ENCODE measurements around the gene ROBO1. TPM values are rescaled to one million over a fixed set of nuclear protein-coding genes. Genes with fewer than 3 reads are reported as not detected.

The ROBO1 gene
- total RNA-seq, 1 donor from 2014 or later: 20.8 TPM

- FAIRE-seq (no peak), DNase-seq (ENCODE audit: low read depth) (no peak)
- H3K4me3 ChIP-seq (ENCODE audit: low read depth, low read length): no peak overlapping the region
- TF ChIP-seq, protein P1, sequence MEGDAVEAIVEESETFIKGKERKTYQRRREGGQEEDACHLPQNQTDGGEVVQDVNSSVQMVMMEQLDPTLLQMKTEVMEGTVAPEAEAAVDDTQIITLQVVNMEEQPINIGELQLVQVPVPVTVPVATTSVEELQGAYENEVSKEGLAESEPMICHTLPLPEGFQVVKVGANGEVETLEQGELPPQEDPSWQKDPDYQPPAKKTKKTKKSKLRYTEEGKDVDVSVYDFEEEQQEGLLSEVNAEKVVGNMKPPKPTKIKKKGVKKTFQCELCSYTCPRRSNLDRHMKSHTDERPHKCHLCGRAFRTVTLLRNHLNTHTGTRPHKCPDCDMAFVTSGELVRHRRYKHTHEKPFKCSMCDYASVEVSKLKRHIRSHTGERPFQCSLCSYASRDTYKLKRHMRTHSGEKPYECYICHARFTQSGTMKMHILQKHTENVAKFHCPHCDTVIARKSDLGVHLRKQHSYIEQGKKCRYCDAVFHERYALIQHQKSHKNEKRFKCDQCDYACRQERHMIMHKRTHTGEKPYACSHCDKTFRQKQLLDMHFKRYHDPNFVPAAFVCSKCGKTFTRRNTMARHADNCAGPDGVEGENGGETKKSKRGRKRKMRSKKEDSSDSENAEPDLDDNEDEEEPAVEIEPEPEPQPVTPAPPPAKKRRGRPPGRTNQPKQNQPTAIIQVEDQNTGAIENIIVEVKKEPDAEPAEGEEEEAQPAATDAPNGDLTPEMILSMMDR (IDR thresholded peaks at IDR 0.05; ENCODE audit: insufficient read depth, low read length, severe bottlenecking): no peak
- H3K27me3 ChIP-seq (ENCODE audit: control insufficient read depth, insufficient read depth, low read length): no peaks in the 10 kb centered on the region
- no peaks in the 10 kb centered on the region for H3K36me3 ChIP-seq (ENCODE audit: control insufficient read depth, insufficient read depth, low read length)
These were observed 729.7 kb downstream of the ROBO1 start for GRCh38 chr3:79038057-79038456.

GRCh38 chr3:79032686-79033318 lies 735.0 kb downstream of the ROBO1 start:
- TF ChIP-seq, protein P1 (IDR thresholded peaks at IDR 0.05; ENCODE audit: insufficient read depth, low read length, severe bottlenecking): peak; percentile 24
- FAIRE-seq (no peak), DNase-seq (ENCODE audit: low read depth) (peak; percentile 60)
- Histone ChIP-seq H3K36me3 (ENCODE audit: control insufficient read depth, insufficient read depth, low read length) (no peaks in the 10 kb centered on the region), H3K4me3 (ENCODE audit: low read depth, low read length) (no peak overlapping the region), H3K27me3 (ENCODE audit: control insufficient read depth, insufficient read depth, low read length) (no peaks in the 10 kb centered on the region)

DNA sequence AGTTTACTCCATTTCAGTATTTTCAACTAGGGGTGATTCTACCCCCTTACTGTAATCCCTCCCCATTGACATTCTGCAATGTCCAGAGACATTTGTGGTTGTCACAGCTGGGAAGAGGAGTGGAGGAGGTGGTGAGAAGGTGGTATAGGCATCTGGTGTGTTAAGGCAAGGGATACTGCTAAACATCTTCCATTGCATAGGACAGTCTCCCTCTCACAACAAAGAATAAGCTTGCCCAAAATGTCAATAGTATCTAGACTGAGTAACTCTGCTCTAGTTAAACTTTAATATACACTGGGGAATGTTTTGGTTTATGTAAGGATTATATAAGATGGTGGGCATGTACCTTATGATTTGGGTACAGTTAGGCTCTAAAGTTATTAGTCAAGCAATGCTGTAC lies 737.6 kb downstream of the ROBO1 start:
- no peak for DNase-seq (ENCODE audit: low read depth)
- TF ChIP-seq, protein P1 (IDR thresholded peaks at IDR 0.05; ENCODE audit: insufficient read depth, low read length, severe bottlenecking): no peak
- Histone ChIP-seq H3K36me3 (ENCODE audit: control insufficient read depth, insufficient read depth, low read length) (no peaks in the 10 kb centered on the region), H3K27me3 (ENCODE audit: control insufficient read depth, insufficient read depth, low read length) (no peaks in the 10 kb centered on the region), H3K4me3 (ENCODE audit: low read depth, low read length) (no peak overlapping the region)
- FAIRE-seq: no peak

DNA sequence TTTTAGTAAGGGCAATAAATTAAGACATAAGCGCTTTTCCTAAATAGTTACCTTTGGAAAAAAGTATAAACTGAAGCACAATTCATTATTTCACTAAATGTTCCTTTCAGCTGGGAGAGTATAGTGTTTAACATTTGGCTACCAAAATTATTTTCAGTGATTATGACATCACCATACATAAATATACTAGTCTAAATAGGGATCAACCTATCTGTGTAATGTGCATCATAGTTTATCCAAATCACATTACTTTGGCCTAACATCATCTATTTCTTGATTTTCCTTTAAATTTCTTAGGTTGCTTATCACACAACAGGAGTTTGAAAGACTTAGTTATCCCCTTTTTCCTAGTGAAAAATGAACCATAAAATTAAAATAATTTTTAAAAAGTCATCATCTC lies 738.9 kb downstream of the ROBO1 start:
- no peaks in the 10 kb centered on the region for H3K36me3 ChIP-seq (ENCODE audit: control insufficient read depth, insufficient read depth, low read length)
- H3K4me3 ChIP-seq (ENCODE audit: low read depth, low read length): no peak overlapping the region
- TF ChIP-seq, protein P1 (IDR thresholded peaks at IDR 0.05; ENCODE audit: insufficient read depth, low read length, severe bottlenecking): no peak
- no peaks in the 10 kb centered on the region for H3K27me3 ChIP-seq (ENCODE audit: control insufficient read depth, insufficient read depth, low read length)
- DNase-seq (ENCODE audit: low read depth) (no peak), FAIRE-seq (no peak)

GRCh38 chr3:79027593-79027992 lies 740.2 kb downstream of the ROBO1 start:
- Histone ChIP-seq H3K36me3 (ENCODE audit: control insufficient read depth, insufficient read depth, low read length) (no peaks in the 10 kb centered on the region), H3K4me3 (ENCODE audit: low read depth, low read length) (no peak overlapping the region), H3K27me3 (ENCODE audit: control insufficient read depth, insufficient read depth, low read length) (no peaks in the 10 kb centered on the region)
- FAIRE-seq: no peak
- no peak for DNase-seq (ENCODE audit: low read depth)
- TF ChIP-seq, protein P1 (IDR thresholded peaks at IDR 0.05; ENCODE audit: insufficient read depth, low read length, severe bottlenecking): no peak

GRCh38 chr3:79019924-79020173 lies 747.9 kb downstream of the ROBO1 start:
- H3K4me3 ChIP-seq (ENCODE audit: low read depth, low read length): no peak overlapping the region
- DNase-seq (ENCODE audit: low read depth) (no peak), FAIRE-seq (no peak)
- H3K27me3 ChIP-seq (ENCODE audit: control insufficient read depth, insufficient read depth, low read length): no peaks in the 10 kb centered on the region
- no peaks in the 10 kb centered on the region for H3K36me3 ChIP-seq (ENCODE audit: control insufficient read depth, insufficient read depth, low read length)
- TF ChIP-seq, protein P1 (IDR thresholded peaks at IDR 0.05; ENCODE audit: insufficient read depth, low read length, severe bottlenecking): no peak

All from bronchial epithelial cell (primary cell).